HG02870 (cell line): ENCODE results near the gene UGCG.
"Not testable (repeated sequence)": the region's sequence is repeated elsewhere in the genome, so short reads cannot be mapped to it uniquely, and the experiment has no call there.

Experiments
- ATAC-seq: cut with Tn5 transposase; IDR thresholded peaks from one replicate; pipeline ENCODE4 v1.9.1; 2021; ENCODE audit warnings: mild to moderate bottlenecking, moderate library complexity; ENCODE audit not compliant: unreplicated experiment

Gene UGCG

DNA sequence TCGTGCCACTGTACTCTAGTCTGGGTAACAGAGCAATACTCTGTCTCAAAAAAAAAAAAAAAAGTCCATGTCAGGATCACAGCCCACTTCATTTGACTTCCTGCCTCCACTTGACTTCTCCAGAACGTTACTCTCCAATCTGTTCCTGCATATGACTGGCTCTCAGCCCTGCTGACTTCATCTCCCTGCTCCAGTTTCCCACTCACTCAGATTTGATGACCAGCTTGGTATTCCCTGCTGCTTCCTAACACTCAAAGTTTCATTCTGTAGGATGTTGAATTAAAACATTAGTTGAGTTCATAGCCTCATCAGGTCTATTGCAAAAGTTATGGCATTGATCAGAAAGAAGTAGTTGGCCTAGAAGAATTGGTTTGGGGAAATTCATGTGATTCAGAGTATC is 52.3 kb downstream of the UGCG start:
- no peak for ATAC-seq

GRCh38 chr9:111949919-111950318 is 53.3 kb downstream of the UGCG start:
- no peak for ATAC-seq

- ATAC-seq: no peak
Measured at GRCh38 chr9:111952559-111952958, 55.9 kb downstream of the UGCG start.

GRCh38 chr9:111953444-111953843 is 56.8 kb downstream of the UGCG start:
- ATAC-seq: no peak

- ATAC-seq: no peak
Measured at GRCh38 chr9:111955048-111955447, 58.4 kb downstream of the UGCG start.

GRCh38 chr9:111957856-111958631 is 61.4 kb downstream of the UGCG start:
- ATAC-seq: peak; percentile 47

- ATAC-seq: no peak
Measured at GRCh38 chr9:111959468-111960359, 63.1 kb downstream of the UGCG start.

GRCh38 chr9:111960485-111960884 is 63.9 kb downstream of the UGCG start:
- ATAC-seq: not testable (repeated sequence)

DNA sequence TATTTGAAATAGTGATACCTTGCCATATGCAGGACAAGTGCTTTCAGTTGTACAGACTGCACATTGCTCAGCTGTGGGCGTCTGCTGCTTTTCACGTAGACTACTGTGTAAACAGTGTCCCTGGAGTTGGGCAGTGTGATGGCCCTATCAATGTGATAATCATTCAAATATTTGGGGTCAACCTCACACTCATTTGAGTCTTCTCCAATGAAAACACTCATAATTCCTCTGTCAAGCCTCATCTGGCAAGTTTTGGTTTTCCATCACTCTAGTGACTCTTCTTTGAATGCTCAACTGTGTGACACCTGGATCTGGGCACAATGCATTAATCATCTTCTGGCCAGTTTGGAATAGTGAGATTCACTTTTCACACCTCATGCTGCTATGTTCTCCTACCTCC is 64.4 kb downstream of the UGCG start:
- no peak for ATAC-seq

- no peak for ATAC-seq
Measured at GRCh38 chr9:111961575-111961974, 65.0 kb downstream of the UGCG start.

- no peak for ATAC-seq
Measured at GRCh38 chr9:111962021-111962420, 65.4 kb downstream of the UGCG start.

DNA sequence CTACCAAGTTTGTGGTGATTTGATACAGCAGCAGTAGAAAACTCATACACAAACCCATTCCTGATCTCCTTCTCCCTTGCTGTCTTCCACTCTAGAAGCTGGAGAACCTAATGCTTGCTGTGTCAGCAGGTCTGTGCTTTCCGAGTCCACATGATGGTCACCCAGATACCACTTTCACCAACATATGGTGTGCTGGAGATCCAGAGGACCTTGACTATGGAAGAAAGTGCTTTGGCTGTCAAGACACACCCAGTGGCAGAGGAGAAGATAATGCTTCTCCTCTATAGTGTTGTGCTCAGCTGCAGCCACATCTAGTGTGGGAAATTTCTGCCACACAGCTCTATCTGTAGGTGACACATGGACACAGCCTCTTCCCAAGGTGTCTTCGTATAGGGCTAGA is 67.4 kb downstream of the UGCG start:
- no peak for ATAC-seq

DNA sequence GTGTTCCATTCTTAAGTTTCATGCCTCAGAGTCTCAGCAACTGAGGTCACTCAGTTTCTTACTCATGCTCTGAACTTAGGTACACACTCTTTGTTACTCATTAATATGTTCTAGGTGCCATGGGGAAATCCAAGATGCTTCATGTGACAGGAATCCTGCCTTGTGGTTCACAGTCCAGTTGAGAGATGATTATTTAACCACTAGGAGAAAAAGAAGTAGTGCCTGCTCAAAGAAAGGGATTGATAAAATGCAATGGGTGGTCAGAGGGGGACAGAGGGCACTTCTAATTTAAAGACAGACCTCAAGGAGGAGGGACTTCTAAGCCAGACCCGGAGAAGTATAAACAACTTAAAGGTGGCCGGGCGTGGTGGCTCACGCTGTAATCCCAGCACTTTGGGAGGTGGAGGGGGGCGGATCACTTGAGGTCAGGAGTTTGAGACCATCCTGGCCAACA is 69.0 kb downstream of the UGCG start:
- peak; percentile 61 for ATAC-seq

DNA sequence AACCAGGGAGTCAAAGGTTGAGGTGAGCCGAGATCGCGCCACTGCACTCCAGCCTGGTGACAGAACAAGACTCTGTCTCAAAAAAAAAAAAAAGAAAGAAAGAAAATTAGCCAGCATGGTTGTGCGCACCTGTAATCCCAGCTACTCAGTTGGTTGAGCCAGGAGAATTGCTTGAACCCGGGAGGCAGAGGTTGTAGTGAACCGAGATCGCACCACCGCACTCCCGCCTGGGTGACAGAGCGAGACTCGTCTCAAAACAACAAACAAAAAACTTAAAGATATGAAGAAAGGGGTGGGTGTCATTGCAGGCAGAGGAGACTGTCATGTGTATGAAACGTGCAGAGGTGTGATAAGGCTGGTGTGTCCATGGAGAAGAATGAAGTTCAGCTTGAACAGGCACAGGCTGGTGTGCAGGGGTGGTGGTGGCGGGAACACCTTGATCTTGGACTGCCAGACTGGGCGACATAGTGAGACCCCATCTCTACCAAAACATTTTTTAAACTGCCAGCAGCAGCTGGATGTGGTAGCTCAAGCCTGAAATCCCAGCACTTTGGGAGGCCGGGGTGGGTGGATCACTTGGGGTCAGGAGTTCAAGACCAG is 69.6 kb downstream of the UGCG start:
- no peak for ATAC-seq

GRCh38 chr9:111966861-111967291 is 70.3 kb downstream of the UGCG start:
- ATAC-seq: no peak

- no peak for ATAC-seq
Measured at GRCh38 chr9:111967621-111968020, 71.0 kb downstream of the UGCG start.

DNA sequence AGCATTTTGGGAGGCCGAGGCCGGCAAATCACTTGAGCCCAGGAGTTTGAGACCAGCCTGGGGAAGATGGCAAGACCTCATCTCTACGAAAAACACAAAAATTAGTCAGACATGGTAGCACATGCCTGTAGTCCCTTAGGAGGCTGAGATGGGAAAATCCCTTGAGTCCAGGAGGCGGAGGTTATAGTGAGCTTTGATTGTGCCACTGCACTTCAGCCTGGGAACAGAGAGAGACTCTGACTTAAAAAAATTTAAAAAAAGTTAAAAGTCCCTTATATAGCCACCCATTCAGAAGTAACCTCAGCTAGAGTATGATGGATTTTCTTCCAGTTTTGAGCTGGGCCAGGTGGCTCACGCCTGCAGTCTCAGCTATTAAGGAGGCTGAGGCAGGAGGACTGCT is 72.4 kb downstream of the UGCG start:
- ATAC-seq: no peak

GRCh38 chr9:111969622-111970021 is 73.0 kb downstream of the UGCG start:
- no peak for ATAC-seq

DNA sequence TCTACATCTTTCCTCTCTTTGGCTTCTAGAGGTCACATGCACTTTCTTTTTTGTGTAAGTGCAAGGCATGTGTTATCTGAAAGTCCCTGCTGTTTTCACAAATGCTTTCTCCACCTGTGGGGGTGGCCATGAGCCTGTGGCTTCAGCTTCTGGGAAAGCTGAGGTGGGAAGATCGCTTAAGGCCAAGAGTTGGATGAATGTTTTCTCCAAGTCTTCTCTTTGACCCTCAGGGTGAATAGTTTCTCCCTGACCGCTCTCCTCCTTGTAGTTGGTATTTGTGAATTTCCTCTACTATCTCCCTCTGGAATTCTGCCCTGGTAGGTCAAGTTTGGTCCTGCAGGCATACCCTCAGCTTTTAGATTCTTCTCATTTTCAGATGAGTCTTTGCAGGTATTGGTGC is 74.2 kb downstream of the UGCG start:
- ATAC-seq: no peak

- ATAC-seq: no peak
Measured at GRCh38 chr9:111974092-111974681, 77.6 kb downstream of the UGCG start.

- no peak for ATAC-seq
Measured at GRCh38 chr9:111975709-111976108, 79.1 kb downstream of the UGCG start.
